MM.1S (cell line): ENCODE measurements around the gene ACTBL2.
"Not testable (repeated sequence)": the region's sequence is repeated elsewhere in the genome, so short reads cannot be mapped to it uniquely, and the experiment has no call there.

Experiments used
- DNase-seq: peaks from one replicate; pipeline ENCODE4 v3.0.0-alpha.2; 2015
- H2AFZ ChIP-seq: fragments of 300-600 bp; sonication (generic); 2 replicates; pipeline ENCODE4 v1.6.0; 2016; ENCODE audit warnings: antibody characterized with exemption, low read length
- H3F3A ChIP-seq: fragments of 300-600 bp; sonication (generic); 2 replicates; pipeline ENCODE4 v1.6.1; 2016; ENCODE audit warnings: mild to moderate bottlenecking, antibody characterized with exemption, low read length, moderate library complexity, mixed read lengths; ENCODE audit not compliant: insufficient read depth
- H3K27ac ChIP-seq: fragments of 300-600 bp; sonication (generic); 2 replicates; pipeline ENCODE4 v1.5.1; 2016; ENCODE audit warnings: mild to moderate bottlenecking, low read length
- H3K27me3 ChIP-seq: fragments of 300-600 bp; sonication (generic); replicated peaks from 2 replicates; pipeline ENCODE4 v1.6.0; 2016; ENCODE audit warnings: low read length; ENCODE audit not compliant: insufficient read depth
- H3K36me3 ChIP-seq: fragments of 300-600 bp; sonication (generic); replicated peaks from 2 replicates; pipeline ENCODE4 v1.6.1; 2016; ENCODE audit warnings: mild to moderate bottlenecking, low read length, mixed read lengths; ENCODE audit not compliant: insufficient read depth
- H3K4me1 ChIP-seq: fragments of 300-600 bp; sonication (generic); 2 replicates; pipeline ENCODE4 v1.6.1; 2016; ENCODE audit warnings: low read length, mixed read lengths
- H3K4me2 ChIP-seq: fragments of 300-600 bp; sonication (generic); 2 replicates; pipeline ENCODE4 v1.6.0; 2016; ENCODE audit warnings: low read depth, low read length
- H3K4me3 ChIP-seq: fragments of 300-600 bp; sonication (generic); 2 replicates; pipeline ENCODE4 v1.5.1; 2016; ENCODE audit warnings: low read length, mixed read lengths
- H3K79me2 ChIP-seq: fragments of 300-600 bp; sonication (generic); 2 replicates; pipeline ENCODE4 v1.6.1; 2016; ENCODE audit warnings: mixed run types, low read length, mixed read lengths
- H3K9ac ChIP-seq: fragments of 300-600 bp; sonication (generic); 2 replicates; pipeline ENCODE4 v1.6.1; 2016; ENCODE audit warnings: low read length, mixed read lengths
- H3K9me2 ChIP-seq: fragments of 300-600 bp; sonication (generic); replicated peaks from 2 replicates; pipeline ENCODE4 v1.6.1; 2016; ENCODE audit warnings: mild to moderate bottlenecking, low read length, mixed read lengths; ENCODE audit not compliant: insufficient read depth
- H3K9me3 ChIP-seq: fragments of 300-600 bp; sonication (generic); replicated peaks from 2 replicates; pipeline ENCODE4 v1.6.1; 2016; ENCODE audit warnings: mild to moderate bottlenecking, low read length, mixed read lengths; ENCODE audit not compliant: insufficient read depth
- H4K20me1 ChIP-seq: fragments of 300-600 bp; sonication (generic); 2 replicates; pipeline ENCODE4 v1.6.1; 2016; ENCODE audit warnings: mild to moderate bottlenecking, low read length, moderate library complexity, mixed read lengths; ENCODE audit not compliant: insufficient read depth
- CTCF ChIP-seq: fragments of 300-600 bp; sonication (generic); IDR thresholded peaks from 2 replicates; pipeline ENCODE4 v1.5.1; 2016; ENCODE audit warnings: antibody characterized with exemption, low read length, mixed read lengths
- EZH2 ChIP-seq: fragments of 300-600 bp; sonication (generic); optimal IDR thresholded peaks from 2 replicates; pipeline ENCODE3; 2017; ENCODE audit warnings: low read depth, mild to moderate bottlenecking, antibody characterized with exemption, low read length, mixed read lengths
- EZH2phosphoT487 ChIP-seq: fragments of 300-600 bp; sonication (generic); IDR thresholded peaks from 2 replicates; pipeline ENCODE4 v1.6.1; 2018; ENCODE audit warnings: antibody characterized with exemption, low read length

ACTBL2 gene

GRCh38 chr5:57527870-57528269 is 45.3 kb upstream of the ACTBL2 start:
- no peak overlapping the region for H3K27ac ChIP-seq
- no peaks in the 10 kb centered on the region for H3K36me3 ChIP-seq
- no peak overlapping the region for H3K4me2 ChIP-seq
- TF ChIP-seq EZH2phosphoT487: no peak
- TF ChIP-seq EZH2: no peak
- TF ChIP-seq CTCF: no peak
- DNase-seq: no peak
- no peak overlapping the region for H3K9ac ChIP-seq
- H3K9me2 ChIP-seq: no peaks in the 10 kb centered on the region
- peaks cover 8% of the 10 kb centered on the region; the same call in 1 of the 2 replicates for H3F3A ChIP-seq
- no peaks in the 10 kb centered on the region for H4K20me1 ChIP-seq
- no peaks in the 10 kb centered on the region; the same call in 1 of the 2 replicates for H3K9me3 ChIP-seq
- H3K4me3 ChIP-seq: no peak overlapping the region
- no peak overlapping the region for H2AFZ ChIP-seq
- H3K4me1 ChIP-seq: peaks cover 35% of the 10 kb centered on the region
- H3K79me2 ChIP-seq: no peaks in the 10 kb centered on the region
- no peaks in the 10 kb centered on the region for H3K27me3 ChIP-seq

GRCh38 chr5:57524348-57525060 is 41.9 kb upstream of the ACTBL2 start:
- Histone ChIP-seq H3K9ac (no peak overlapping the region), H3K4me2 (no peak overlapping the region), H3F3A (no peaks in the 10 kb centered on the region), H3K27me3 (no peaks in the 10 kb centered on the region), H3K27ac (no peak overlapping the region), H4K20me1 (no peaks in the 10 kb centered on the region), H3K4me1 (peaks cover 3% of the 10 kb centered on the region), H3K9me3 (no peaks in the 10 kb centered on the region; the same call in 1 of the 2 replicates), H3K9me2 (no peaks in the 10 kb centered on the region), H3K36me3 (no peaks in the 10 kb centered on the region), H3K4me3 (no peak overlapping the region), H3K79me2 (no peaks in the 10 kb centered on the region), H2AFZ (no peak overlapping the region)
- no peak for DNase-seq
- TF ChIP-seq EZH2 (no peak), CTCF (no peak), EZH2phosphoT487 (no peak)

- H3K36me3 ChIP-seq, H3F3A ChIP-seq, H4K20me1 ChIP-seq, H3K9me2 ChIP-seq, H2AFZ ChIP-seq, H3K4me2 ChIP-seq, H3K27me3 ChIP-seq, H3K79me2 ChIP-seq, H3K9ac ChIP-seq, H3K4me3 ChIP-seq, DNase-seq, H3K27ac ChIP-seq, H3K4me1 ChIP-seq, H3K9me3 ChIP-seq: not testable (repeated sequence)
These were observed 39.9 kb upstream of the ACTBL2 start for GRCh38 chr5:57522477-57522876.

GRCh38 chr5:57518415-57518814 is 35.8 kb upstream of the ACTBL2 start:
- H4K20me1 ChIP-seq, H3K79me2 ChIP-seq, H3K4me3 ChIP-seq, H3K4me1 ChIP-seq, H3K27me3 ChIP-seq, H3K9me2 ChIP-seq, DNase-seq, H3K9ac ChIP-seq, H3K36me3 ChIP-seq, H3F3A ChIP-seq, H3K27ac ChIP-seq, H2AFZ ChIP-seq, H3K4me2 ChIP-seq, H3K9me3 ChIP-seq: not testable (repeated sequence)
